DND-41 (cell line): ENCODE data around the gene COL6A2.

ENCODE experiments used
- ATAC-seq: fragments of 200-7000 bp; cut with Tn5 transposase; 3 replicates; pipeline ENCODE4 v1.9.1; 2021; ENCODE audit warnings: low read depth; ENCODE audit not compliant: insufficient read depth
- DNase-seq: peaks from one replicate; pipeline ENCODE4 v3.0.0-alpha.2; 2020
- H2AFZ ChIP-seq: 2 replicates; pipeline ENCODE4 v1.6.0; 2012; ENCODE audit warnings: low read depth, low read length
- H3K27ac ChIP-seq: 2 replicates; pipeline ENCODE4 v1.5.1; 2012; ENCODE audit warnings: low read length, inconsistent platforms
- H3K27me3 ChIP-seq: fragments of 200-600 bp; sonication (generic); 2 replicates; pipeline ENCODE4 v1.6.0; 2012; ENCODE audit warnings: low read length, mild to moderate bottlenecking, inconsistent platforms; ENCODE audit not compliant: insufficient read depth, poor library complexity
- H3K36me3 ChIP-seq: 2 replicates; pipeline ENCODE4 v1.5.1; 2012; ENCODE audit warnings: low read length, inconsistent platforms; ENCODE audit not compliant: insufficient read depth
- H3K4me1 ChIP-seq: 2 replicates; pipeline ENCODE4 v1.5.1; 2012; ENCODE audit warnings: mild to moderate bottlenecking, low read length; ENCODE audit not compliant: insufficient read depth
- H3K4me2 ChIP-seq: 2 replicates; pipeline ENCODE4 v1.6.0; 2012; ENCODE audit warnings: mild to moderate bottlenecking, moderate library complexity, low read length, inconsistent platforms; ENCODE audit not compliant: insufficient read depth
- H3K4me3 ChIP-seq, 2 experiments: fragments of 200-600 bp in 1 of 2; shearing (Covaris generic) in 1 of 2; 2 replicates each; pipeline ENCODE4 v1.5.1; 2012 to 2016; ENCODE audit warnings: inconsistent platforms in 2 of 2, low read length in 2 of 2, mild to moderate bottlenecking in 2 of 2, low read depth in 1 of 2, moderate library complexity in 1 of 2
- H3K79me2 ChIP-seq: 2 replicates; pipeline ENCODE4 v1.6.0; 2012; ENCODE audit warnings: low read length, inconsistent platforms; ENCODE audit not compliant: insufficient read depth
- H3K9ac ChIP-seq: 2 replicates; pipeline ENCODE4 v1.6.0; 2012; ENCODE audit warnings: low read depth, mild to moderate bottlenecking, inconsistent platforms, low read length, moderate library complexity
- H3K9me3 ChIP-seq: 2 replicates; pipeline ENCODE4 v1.5.1; 2012; ENCODE audit warnings: low read length, moderate library complexity, mild to moderate bottlenecking, inconsistent platforms; ENCODE audit not compliant: insufficient read depth, severe bottlenecking
- H4K20me1 ChIP-seq: 2 replicates; pipeline ENCODE4 v1.6.0; 2012; ENCODE audit warnings: low read length; ENCODE audit not compliant: insufficient read depth
- EZH2 ChIP-seq: IDR thresholded peaks from 3 replicates; pipeline ENCODE4 v1.6.1; 2012; ENCODE audit warnings: borderline replicate concordance, low read depth, mild to moderate bottlenecking, moderate library complexity, low read length, inconsistent platforms; ENCODE audit not compliant: severe bottlenecking
- TF ChIP-seq, protein P1 (sequence below): IDR thresholded peaks from 2 replicates; pipeline ENCODE4 v1.5.1; 2012; ENCODE audit warnings: borderline replicate concordance, low read length, moderate library complexity, mild to moderate bottlenecking; ENCODE audit not compliant: poor library complexity, severe bottlenecking; ENCODE audit errors: extremely low read depth

COL6A2 gene

DNA sequence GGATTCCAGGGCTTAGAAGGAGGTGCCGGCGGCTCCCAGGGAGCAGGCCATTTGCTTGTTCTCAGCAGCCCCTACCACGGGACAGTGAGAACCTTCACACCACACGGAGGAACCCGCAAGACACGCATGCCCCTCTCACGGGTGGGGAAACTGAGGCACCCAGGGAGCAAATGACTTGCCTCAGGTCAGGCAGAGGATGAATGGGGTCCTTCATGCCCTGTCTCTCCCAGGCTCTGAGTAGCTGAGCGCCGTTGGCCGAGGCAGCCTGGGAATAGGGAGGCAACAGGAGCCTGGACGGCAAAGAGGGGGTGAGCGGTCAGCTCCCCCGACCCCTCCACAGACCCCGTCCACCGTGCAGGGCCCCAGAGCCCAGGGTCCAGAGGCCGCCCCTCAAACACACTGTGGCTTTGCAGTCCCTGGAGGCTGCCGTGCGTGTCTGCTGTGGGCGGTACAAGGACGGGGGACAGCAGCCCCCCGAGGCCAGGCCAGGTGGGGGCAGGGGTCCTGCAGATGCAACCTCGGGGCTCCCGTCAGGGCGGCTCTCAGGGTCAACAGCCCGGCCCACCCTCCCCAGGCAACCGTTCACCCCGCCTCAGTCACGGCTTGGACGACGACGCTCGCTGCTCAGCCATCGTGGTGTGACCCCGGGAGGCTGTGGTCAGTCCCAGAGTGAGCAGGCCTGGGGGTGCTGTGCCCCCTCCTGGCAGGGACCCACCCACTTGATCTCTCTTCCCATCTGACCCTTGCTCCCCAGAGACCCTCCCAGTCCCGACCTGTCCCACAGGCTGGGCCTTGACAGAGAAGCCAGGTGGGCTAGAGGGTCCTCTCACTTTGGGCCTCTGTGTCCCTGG is 15.8 kb upstream of the COL6A2 start:
- TF ChIP-seq, protein P1, sequence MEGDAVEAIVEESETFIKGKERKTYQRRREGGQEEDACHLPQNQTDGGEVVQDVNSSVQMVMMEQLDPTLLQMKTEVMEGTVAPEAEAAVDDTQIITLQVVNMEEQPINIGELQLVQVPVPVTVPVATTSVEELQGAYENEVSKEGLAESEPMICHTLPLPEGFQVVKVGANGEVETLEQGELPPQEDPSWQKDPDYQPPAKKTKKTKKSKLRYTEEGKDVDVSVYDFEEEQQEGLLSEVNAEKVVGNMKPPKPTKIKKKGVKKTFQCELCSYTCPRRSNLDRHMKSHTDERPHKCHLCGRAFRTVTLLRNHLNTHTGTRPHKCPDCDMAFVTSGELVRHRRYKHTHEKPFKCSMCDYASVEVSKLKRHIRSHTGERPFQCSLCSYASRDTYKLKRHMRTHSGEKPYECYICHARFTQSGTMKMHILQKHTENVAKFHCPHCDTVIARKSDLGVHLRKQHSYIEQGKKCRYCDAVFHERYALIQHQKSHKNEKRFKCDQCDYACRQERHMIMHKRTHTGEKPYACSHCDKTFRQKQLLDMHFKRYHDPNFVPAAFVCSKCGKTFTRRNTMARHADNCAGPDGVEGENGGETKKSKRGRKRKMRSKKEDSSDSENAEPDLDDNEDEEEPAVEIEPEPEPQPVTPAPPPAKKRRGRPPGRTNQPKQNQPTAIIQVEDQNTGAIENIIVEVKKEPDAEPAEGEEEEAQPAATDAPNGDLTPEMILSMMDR = no peak
- TF ChIP-seq EZH2 = no peak
- no peak overlapping the region for H2AFZ ChIP-seq
- no peak overlapping the region for H3K4me3 ChIP-seq
- H3K4me1 ChIP-seq = no peaks in the 10 kb centered on the region
- H3K4me2 ChIP-seq = no peak overlapping the region
- DNase-seq (no peak), ATAC-seq (no peak)
- no peaks in the 10 kb centered on the region for H3K36me3 ChIP-seq
- H3K27ac ChIP-seq = no peak overlapping the region
- H3K9me3 ChIP-seq = no peaks in the 10 kb centered on the region
- H4K20me1 ChIP-seq = no peaks in the 10 kb centered on the region
- H3K79me2 ChIP-seq = no peaks in the 10 kb centered on the region
- H3K9ac ChIP-seq = no peak overlapping the region
- H3K27me3 ChIP-seq = no peaks in the 10 kb centered on the region

DNA sequence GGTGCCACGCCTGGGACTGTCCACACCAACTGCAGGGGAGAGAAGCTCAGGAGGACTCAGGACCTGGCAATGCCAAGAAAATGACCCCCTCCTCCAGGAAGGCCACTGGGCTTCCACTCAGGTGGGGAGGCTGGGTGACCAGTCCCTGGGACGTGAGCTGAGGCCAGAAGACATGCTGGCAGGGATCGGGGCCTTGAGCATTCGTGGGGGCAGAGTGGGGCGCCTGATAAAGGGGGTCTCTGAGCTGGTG is 15.3 kb upstream of the COL6A2 start:
- no peak for DNase-seq
- Histone ChIP-seq H3K79me2 (no peaks in the 10 kb centered on the region), H4K20me1 (no peaks in the 10 kb centered on the region), H3K4me2 (no peak overlapping the region), H3K27ac (no peak overlapping the region), H3K4me1 (no peaks in the 10 kb centered on the region), H3K9ac (no peak overlapping the region), H3K27me3 (no peaks in the 10 kb centered on the region), H3K9me3 (no peaks in the 10 kb centered on the region), H3K36me3 (no peaks in the 10 kb centered on the region), H3K4me3 (no peak overlapping the region), H2AFZ (no peak overlapping the region)
- ATAC-seq = no peak
- TF ChIP-seq EZH2 = no peak
- TF ChIP-seq, protein P1 = no peak

DNA sequence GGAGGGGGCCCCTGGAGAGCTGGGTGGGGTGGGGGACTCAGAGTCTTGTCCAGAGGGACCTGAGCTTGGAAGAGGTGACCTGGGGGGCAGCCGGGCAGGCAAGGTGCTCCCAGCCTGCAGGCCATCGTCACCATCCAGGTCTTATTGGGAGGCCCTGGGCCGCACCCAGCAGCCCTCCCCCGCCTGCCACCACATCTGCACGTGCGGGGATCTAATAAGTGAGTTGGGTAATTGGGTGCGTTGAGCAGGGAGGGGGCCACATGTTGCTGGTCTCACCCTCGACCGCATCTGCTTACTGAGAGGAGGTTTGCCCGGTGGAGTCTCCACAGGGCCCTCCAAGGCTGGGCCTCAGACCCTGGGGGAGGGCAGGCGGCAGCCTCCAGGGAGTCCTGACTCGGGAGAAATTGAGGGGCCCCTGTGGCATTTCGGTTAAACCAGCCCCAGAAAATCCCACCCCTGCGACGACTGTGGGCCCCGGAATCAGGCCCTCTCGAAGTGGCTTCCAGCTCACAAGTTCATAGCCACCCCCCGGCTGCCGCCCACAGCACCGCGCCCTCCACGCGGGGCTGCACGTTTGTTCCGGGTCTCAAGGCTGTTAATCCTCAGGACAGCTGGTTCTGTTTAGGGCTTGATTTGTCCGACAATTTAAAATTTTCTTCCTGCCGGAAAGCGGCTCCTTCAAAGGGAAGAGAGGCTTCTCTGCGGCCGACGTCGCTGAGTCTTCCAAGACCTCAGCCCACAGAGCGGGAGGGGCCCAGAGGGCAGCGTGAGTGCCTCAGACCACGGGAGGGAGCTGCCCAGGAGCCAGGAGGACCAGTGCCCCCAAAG is 14.7 kb upstream of the COL6A2 start:
- H3K27ac ChIP-seq = no peak overlapping the region
- H3K27me3 ChIP-seq = no peaks in the 10 kb centered on the region
- no peak overlapping the region for H3K4me2 ChIP-seq
- ATAC-seq (no peak), DNase-seq (no peak)
- H4K20me1 ChIP-seq = no peaks in the 10 kb centered on the region
- H3K4me1 ChIP-seq = no peaks in the 10 kb centered on the region
- no peak overlapping the region for H3K9ac ChIP-seq
- TF ChIP-seq, protein P1 = no peak
- TF ChIP-seq EZH2 = no peak
- H2AFZ ChIP-seq = no peak overlapping the region
- H3K4me3 ChIP-seq = no peak overlapping the region
- no peaks in the 10 kb centered on the region for H3K36me3 ChIP-seq
- no peaks in the 10 kb centered on the region for H3K79me2 ChIP-seq
- peaks cover 5% of the 10 kb centered on the region for H3K9me3 ChIP-seq
